ENCODE measurements around the gene MTOR.

- TF ChIP-seq, protein P1, sequence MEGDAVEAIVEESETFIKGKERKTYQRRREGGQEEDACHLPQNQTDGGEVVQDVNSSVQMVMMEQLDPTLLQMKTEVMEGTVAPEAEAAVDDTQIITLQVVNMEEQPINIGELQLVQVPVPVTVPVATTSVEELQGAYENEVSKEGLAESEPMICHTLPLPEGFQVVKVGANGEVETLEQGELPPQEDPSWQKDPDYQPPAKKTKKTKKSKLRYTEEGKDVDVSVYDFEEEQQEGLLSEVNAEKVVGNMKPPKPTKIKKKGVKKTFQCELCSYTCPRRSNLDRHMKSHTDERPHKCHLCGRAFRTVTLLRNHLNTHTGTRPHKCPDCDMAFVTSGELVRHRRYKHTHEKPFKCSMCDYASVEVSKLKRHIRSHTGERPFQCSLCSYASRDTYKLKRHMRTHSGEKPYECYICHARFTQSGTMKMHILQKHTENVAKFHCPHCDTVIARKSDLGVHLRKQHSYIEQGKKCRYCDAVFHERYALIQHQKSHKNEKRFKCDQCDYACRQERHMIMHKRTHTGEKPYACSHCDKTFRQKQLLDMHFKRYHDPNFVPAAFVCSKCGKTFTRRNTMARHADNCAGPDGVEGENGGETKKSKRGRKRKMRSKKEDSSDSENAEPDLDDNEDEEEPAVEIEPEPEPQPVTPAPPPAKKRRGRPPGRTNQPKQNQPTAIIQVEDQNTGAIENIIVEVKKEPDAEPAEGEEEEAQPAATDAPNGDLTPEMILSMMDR (conservative IDR thresholded peaks at IDR 0.05; ENCODE audit: low read length): no peak
- TF ChIP-seq EZH2phosphoT487 (IDR thresholded peaks at IDR 0.05; ENCODE audit: borderline replicate concordance): no peak
These were observed 135.8 kb downstream of the MTOR start for GRCh38 chr1:11126569-11126968.
